Left ventricle myocardium inferior (tissue), 1 donor: ENCODE results near the gene SEC61B. TPM values are rescaled to one million over a fixed set of nuclear protein-coding genes. Genes with fewer than 3 reads are reported as not detected.

Experiments used
- DNase-seq: peaks from one replicate; pipeline ENCODE4 v3.0.0-alpha.2; 2020
- H3K27ac ChIP-seq: fragments of 200-600 bp; replicated peaks from 2 replicates; pipeline ENCODE4 v1.8.0; 2021
- H3K27me3 ChIP-seq: fragments of 200-600 bp; 2 replicates; pipeline ENCODE4 v1.8.0; 2021; ENCODE audit warnings: low read depth
- H3K36me3 ChIP-seq: fragments of 200-600 bp; 2 replicates; pipeline ENCODE4 v1.8.0; 2021
- H3K4me1 ChIP-seq: fragments of 200-600 bp; 2 replicates; pipeline ENCODE4 v1.8.0; 2021
- H3K4me3 ChIP-seq: fragments of 200-600 bp; 2 replicates; pipeline ENCODE4 v1.8.0; 2021; ENCODE audit warnings: mild to moderate bottlenecking, moderate library complexity
- H3K9me3 ChIP-seq: fragments of 200-600 bp; replicated peaks from 2 replicates; pipeline ENCODE4 v1.8.0; 2021
- CTCF ChIP-seq: fragments of 200-600 bp; IDR thresholded peaks from 2 replicates; pipeline ENCODE4 v1.8.0; 2021; ENCODE audit warnings: antibody characterized with exemption, mild to moderate bottlenecking, borderline replicate concordance
- intact Hi-C: fragments of 100-400 bp; cut with micrococcal nuclease; formaldehyde crosslinking; loops from one replicate; pipeline ENCODE4 v1.11.0; 2022
- total RNA-seq: library from RNA; stranded (reverse); fragmentation: NEBNext Ultra II Directional; extraction: Animal tissue kit (Norgen Biotek cat#: 25700); gene quantifications from one replicate; pipeline ENCODE4 v1.2.1, GENCODE V29; 2021
- donor health status: DM: no; HTN: yes; CAD: no; lungs with severe emphysema.

Gene SEC61B
- total RNA-seq, 1 donor from 2014 or later = 39.8 TPM

- DNase-seq = peak; percentile 64
These were observed 44.4 kb downstream of the SEC61B start for GRCh38 chr9:99266255-99267023.

GRCh38 chr9:99269416-99269815 lies 47.3 kb downstream of the SEC61B start:
- Histone ChIP-seq H3K36me3 (no peaks in the 10 kb centered on the region), H3K9me3 (no peaks in the 10 kb centered on the region), H3K27ac (no peak overlapping the region), H3K4me3 (no peak overlapping the region), H3K4me1 (peaks cover 7% of the 10 kb centered on the region), H3K27me3 (no peaks in the 10 kb centered on the region)
- no peak for DNase-seq
- no peak for TF ChIP-seq CTCF
- intact Hi-C loops = no loop called here

More at GRCh38 chr9:99266255-99267023, 44.4 kb downstream of the SEC61B start:
- Histone ChIP-seq H3K27ac (no peak overlapping the region), H3K27me3 (no peaks in the 10 kb centered on the region), H3K4me1 (peaks cover 7% of the 10 kb centered on the region), H3K36me3 (no peaks in the 10 kb centered on the region), H3K4me3 (no peak overlapping the region), H3K9me3 (no peaks in the 10 kb centered on the region)
- intact Hi-C loops = no loop called here
- peak; percentile 83 for TF ChIP-seq CTCF

GRCh38 chr9:99270491-99270890 lies 48.4 kb downstream of the SEC61B start:
- no peak for DNase-seq
- Histone ChIP-seq H3K27ac (no peak overlapping the region), H3K9me3 (no peaks in the 10 kb centered on the region), H3K4me1 (peaks cover 7% of the 10 kb centered on the region), H3K36me3 (no peaks in the 10 kb centered on the region), H3K4me3 (no peak overlapping the region), H3K27me3 (no peaks in the 10 kb centered on the region)
- intact Hi-C loops = no loop called here
- no peak for TF ChIP-seq CTCF

- Histone ChIP-seq H3K4me1 (no peaks in the 10 kb centered on the region), H3K27ac (no peak overlapping the region), H3K27me3 (no peaks in the 10 kb centered on the region), H3K36me3 (no peaks in the 10 kb centered on the region), H3K9me3 (no peaks in the 10 kb centered on the region), H3K4me3 (no peak overlapping the region)
- no peak for TF ChIP-seq CTCF
- no peak for DNase-seq
- intact Hi-C loops = no loop called here
These were observed 50.8 kb downstream of the SEC61B start for GRCh38 chr9:99272836-99273235.

- Histone ChIP-seq H3K9me3 (no peaks in the 10 kb centered on the region), H3K27ac (no peak overlapping the region), H3K27me3 (no peaks in the 10 kb centered on the region), H3K4me3 (no peak overlapping the region), H3K36me3 (no peaks in the 10 kb centered on the region), H3K4me1 (no peaks in the 10 kb centered on the region)
- intact Hi-C loops = no loop called here
- no peak for DNase-seq
- no peak for TF ChIP-seq CTCF
These were observed 51.9 kb downstream of the SEC61B start for GRCh38 chr9:99274016-99274415.
